ENCODE results near the gene ZDHHC5. TPM values are rescaled to one million over a fixed set of nuclear protein-coding genes. Genes with fewer than 3 reads are reported as not detected.
A peak's percentile ranks its signal among the peaks of the same experiment; 100 is the strongest.

The ZDHHC5 gene
- total RNA-seq, 1 donor from 2014 or later = 53.9 TPM

DNA sequence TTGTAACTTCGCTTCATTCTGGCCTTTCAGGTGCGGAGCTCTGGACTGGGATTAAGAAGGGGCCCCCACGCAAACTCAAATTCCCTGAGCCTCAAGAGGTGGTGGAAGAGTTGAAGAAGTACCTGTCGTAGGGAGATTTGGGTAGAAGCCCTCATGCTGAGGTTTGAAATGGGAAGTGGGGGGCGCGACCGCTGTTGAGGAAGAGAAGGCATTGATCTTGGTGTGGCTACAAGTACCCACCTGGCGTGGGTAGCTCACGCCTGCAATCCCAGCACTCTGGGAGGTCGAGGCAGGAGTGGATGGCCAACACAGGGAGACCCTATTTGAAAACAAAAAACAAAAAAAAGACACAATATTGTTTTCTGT lies 74.2 kb downstream of the ZDHHC5 start:
- TF ChIP-seq, protein P1, sequence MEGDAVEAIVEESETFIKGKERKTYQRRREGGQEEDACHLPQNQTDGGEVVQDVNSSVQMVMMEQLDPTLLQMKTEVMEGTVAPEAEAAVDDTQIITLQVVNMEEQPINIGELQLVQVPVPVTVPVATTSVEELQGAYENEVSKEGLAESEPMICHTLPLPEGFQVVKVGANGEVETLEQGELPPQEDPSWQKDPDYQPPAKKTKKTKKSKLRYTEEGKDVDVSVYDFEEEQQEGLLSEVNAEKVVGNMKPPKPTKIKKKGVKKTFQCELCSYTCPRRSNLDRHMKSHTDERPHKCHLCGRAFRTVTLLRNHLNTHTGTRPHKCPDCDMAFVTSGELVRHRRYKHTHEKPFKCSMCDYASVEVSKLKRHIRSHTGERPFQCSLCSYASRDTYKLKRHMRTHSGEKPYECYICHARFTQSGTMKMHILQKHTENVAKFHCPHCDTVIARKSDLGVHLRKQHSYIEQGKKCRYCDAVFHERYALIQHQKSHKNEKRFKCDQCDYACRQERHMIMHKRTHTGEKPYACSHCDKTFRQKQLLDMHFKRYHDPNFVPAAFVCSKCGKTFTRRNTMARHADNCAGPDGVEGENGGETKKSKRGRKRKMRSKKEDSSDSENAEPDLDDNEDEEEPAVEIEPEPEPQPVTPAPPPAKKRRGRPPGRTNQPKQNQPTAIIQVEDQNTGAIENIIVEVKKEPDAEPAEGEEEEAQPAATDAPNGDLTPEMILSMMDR (IDR thresholded peaks at IDR 0.05; ENCODE audit: unreplicated experiment) = no peak
- peak overlapping the region; percentile 94 for H3K4me3 Mint-ChIP-seq
- H3K27me3 Mint-ChIP-seq (ENCODE audit: low read depth) = no peaks in the 10 kb centered on the region
- no peaks in the 10 kb centered on the region for H3K9me3 Mint-ChIP-seq
- H3K4me1 Mint-ChIP-seq = peaks cover 13% of the 10 kb centered on the region
- H3K27ac Mint-ChIP-seq = peak overlapping the region; percentile 100
- peaks cover 22% of the 10 kb centered on the region for H3K36me3 Mint-ChIP-seq
- no peak for DNase-seq (ENCODE audit: low spot score in 2 of 2, unreplicated experiment in 2 of 2)

DNA sequence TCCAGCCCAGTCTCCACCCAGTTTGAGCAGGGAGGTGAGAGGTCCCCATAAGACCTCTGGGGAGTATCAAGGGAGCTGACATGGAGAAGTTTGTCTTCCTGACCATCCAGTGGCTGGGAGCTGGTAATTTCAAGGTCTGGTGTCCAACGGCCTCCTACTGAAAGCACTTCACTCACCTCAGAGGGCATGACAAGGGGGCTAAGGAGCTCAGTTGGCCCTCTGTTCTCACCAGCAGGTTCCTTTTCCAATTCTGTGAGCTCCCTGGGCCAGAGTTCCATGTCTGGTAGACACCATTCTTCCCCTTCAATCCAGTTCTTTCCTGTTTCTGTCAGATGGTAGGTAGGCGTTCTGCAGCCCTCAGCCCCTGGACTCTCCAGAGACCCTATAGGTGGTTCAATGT lies 76.4 kb downstream of the ZDHHC5 start:
- DNase-seq (ENCODE audit: low spot score in 2 of 2, unreplicated experiment in 2 of 2) = no peak
- TF ChIP-seq, protein P1 (IDR thresholded peaks at IDR 0.05; ENCODE audit: unreplicated experiment) = no peak
- Mint-ChIP-seq H3K36me3 (peaks cover 14% of the 10 kb centered on the region), H3K27ac (no peak overlapping the region), H3K4me1 (peaks cover 13% of the 10 kb centered on the region), H3K4me3 (peak overlapping the region; percentile 24), H3K27me3 (ENCODE audit: low read depth) (no peaks in the 10 kb centered on the region), H3K9me3 (no peaks in the 10 kb centered on the region)

DNA sequence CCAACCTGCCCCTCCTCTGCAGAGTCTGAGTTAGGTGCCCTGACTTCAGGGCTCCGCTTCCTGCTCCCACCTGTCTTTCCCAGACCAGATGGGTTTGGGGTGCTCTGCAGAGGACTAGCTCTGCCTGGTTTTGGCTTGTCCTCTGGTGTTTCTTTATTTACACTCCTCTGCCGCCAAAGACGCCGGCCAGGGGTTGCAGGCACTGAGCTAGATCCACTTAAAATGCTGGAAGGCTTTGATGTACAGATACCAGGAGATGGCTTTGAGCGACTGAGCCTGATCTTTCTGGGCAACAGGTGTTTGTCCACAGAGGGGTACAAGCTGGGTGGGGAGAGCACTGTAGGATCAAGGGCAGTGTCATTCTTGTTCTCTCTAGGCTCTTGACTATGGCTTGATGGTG lies 77.3 kb downstream of the ZDHHC5 start:
- no peaks in the 10 kb centered on the region for H3K27me3 Mint-ChIP-seq (ENCODE audit: low read depth)
- DNase-seq (ENCODE audit: low spot score in 2 of 2, unreplicated experiment in 2 of 2) = no peak
- TF ChIP-seq, protein P1 (IDR thresholded peaks at IDR 0.05; ENCODE audit: unreplicated experiment) = no peak
- peaks cover 13% of the 10 kb centered on the region for H3K4me1 Mint-ChIP-seq
- peaks cover 14% of the 10 kb centered on the region for H3K36me3 Mint-ChIP-seq
- H3K27ac Mint-ChIP-seq = peak overlapping the region; percentile 47
- H3K9me3 Mint-ChIP-seq = no peaks in the 10 kb centered on the region
- H3K4me3 Mint-ChIP-seq = no peak overlapping the region

DNA sequence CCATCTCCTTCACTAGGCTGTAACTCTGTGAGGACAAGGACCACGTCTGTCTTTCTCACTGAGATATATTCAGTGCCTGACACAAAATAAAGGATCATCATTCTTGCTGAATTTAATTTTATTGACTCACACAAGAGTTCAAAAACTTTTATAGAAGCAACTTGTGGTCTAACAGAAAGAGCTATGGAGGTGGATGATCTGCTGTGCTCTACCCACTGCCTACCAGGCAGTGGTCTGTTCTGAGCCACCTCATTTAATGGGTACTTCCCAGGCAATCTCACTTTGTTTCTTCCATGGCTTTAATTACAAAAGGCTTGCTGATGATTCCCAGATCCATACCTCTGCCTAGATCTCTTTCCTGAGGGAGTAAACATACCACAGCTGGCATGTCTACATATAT lies 79.0 kb downstream of the ZDHHC5 start:
- TF ChIP-seq, protein P1 (IDR thresholded peaks at IDR 0.05; ENCODE audit: unreplicated experiment) = no peak
- Mint-ChIP-seq H3K27me3 (ENCODE audit: low read depth) (no peaks in the 10 kb centered on the region), H3K9me3 (no peaks in the 10 kb centered on the region), H3K27ac (peak overlapping the region; percentile 72), H3K4me1 (peaks cover 10% of the 10 kb centered on the region), H3K4me3 (no peak overlapping the region), H3K36me3 (peaks cover 16% of the 10 kb centered on the region)
- no peak for DNase-seq (ENCODE audit: low spot score in 2 of 2, unreplicated experiment in 2 of 2)

Small RNAs within 50 kb of the gene (microRNA-seq; reads per million reads assigned to microRNA genes)
- gene MIR130A = 23,645 reads per million, percentile 98 among the genes with 10 or more reads in this experiment

Other genes starting within 250 kb of the ZDHHC5 start
- gene SLC43A3, start 241.0 kb upstream of the ZDHHC5 start, total RNA-seq = 11.8 to 13.3 TPM (median 12.9 TPM) in 3 replicates
- gene RTN4RL2, start 207.6 kb upstream of the ZDHHC5 start, total RNA-seq = 0.38 to 0.63 TPM (median 0.53 TPM) in 3 replicates
- gene SLC43A1, start 152.4 kb upstream of the ZDHHC5 start, total RNA-seq = 2.1 to 3.3 TPM (median 2.8 TPM) in 3 replicates
- 41.7 to 46.3 TPM (median 44.0 TPM) in 3 replicates for gene TIMM10, start 137.4 kb upstream of the ZDHHC5 start, total RNA-seq
- gene SMTNL1, start 130.5 kb upstream of the ZDHHC5 start, total RNA-seq = not detected in 3 replicates
- 35.5 to 41.4 TPM (median 39.2 TPM) in 3 replicates for gene UBE2L6, start 100.4 kb upstream of the ZDHHC5 start, total RNA-seq
- gene SERPING1, start 70.4 kb upstream of the ZDHHC5 start, total RNA-seq = 136 to 154 TPM (median 146 TPM) in 3 replicates
- 0.64 to 1.3 TPM (median 1.1 TPM) in 3 replicates for gene YPEL4, start 18.2 kb upstream of the ZDHHC5 start, total RNA-seq
- 18.4 to 19.6 TPM (median 19.5 TPM) in 3 replicates for gene CLP1, start 10.4 kb upstream of the ZDHHC5 start, total RNA-seq
- 19.3 to 19.7 TPM (median 19.6 TPM) in 3 replicates for gene MED19, start 44.1 kb downstream of the ZDHHC5 start, total RNA-seq
- 62.8 to 64.9 TPM (median 63.8 TPM) in 3 replicates for gene TMX2, start 44.5 kb downstream of the ZDHHC5 start, total RNA-seq
- 152 to 158 TPM (median 156 TPM) in 3 replicates for gene SELENOH, start 73.4 kb downstream of the ZDHHC5 start, total RNA-seq
- gene BTBD18, start 83.7 kb downstream of the ZDHHC5 start, total RNA-seq = not detected in 3 replicates
- 234 to 250 TPM (median 238 TPM) in 3 replicates for gene CTNND1, start 93.7 kb downstream of the ZDHHC5 start, total RNA-seq

Measured in mesothelial cell of epicardium (in vitro differentiated cells).